Fibroblast of skin of left quadriceps (primary cell): ENCODE results near the gene TAMALIN.

ENCODE experiments used
- DNase-seq, 2 experiments: peaks; one replicate each; pipeline ENCODE4 v3.0.0-alpha.2; 2013; ENCODE audit warnings: low read depth in 2 of 2

Gene TAMALIN

DNA sequence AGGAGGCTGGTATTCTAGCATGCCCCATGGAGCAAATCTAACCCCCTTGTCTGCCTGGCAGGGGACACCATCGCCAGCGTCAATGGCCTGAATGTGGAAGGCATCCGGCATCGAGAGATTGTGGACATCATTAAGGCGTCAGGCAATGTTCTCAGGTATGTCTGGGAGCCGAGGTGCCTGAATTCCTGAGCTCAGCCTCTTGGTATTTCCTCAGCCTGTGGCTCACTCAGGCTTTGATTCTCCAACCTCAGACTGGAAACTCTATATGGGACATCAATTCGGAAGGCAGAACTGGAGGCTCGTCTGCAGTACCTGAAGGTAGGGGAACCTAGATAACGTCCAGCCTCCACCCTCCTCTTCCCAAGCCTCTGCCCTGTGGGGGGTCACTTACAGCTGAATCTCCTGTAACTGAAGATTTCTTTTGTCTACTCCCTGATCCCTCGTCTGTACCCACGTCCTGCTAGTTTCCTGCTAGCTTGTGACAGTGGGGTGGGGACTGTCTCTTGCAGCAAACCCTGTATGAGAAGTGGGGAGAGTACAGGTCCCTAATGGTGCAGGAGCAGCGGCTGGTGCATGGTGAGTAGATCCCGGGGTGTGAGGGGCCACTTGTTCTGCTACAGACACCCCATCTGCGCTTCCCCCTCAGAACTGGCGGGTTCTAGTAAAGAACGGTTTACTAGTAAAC lies 7.0 kb downstream of the TAMALIN start:
- DNase-seq: no peak

DNA sequence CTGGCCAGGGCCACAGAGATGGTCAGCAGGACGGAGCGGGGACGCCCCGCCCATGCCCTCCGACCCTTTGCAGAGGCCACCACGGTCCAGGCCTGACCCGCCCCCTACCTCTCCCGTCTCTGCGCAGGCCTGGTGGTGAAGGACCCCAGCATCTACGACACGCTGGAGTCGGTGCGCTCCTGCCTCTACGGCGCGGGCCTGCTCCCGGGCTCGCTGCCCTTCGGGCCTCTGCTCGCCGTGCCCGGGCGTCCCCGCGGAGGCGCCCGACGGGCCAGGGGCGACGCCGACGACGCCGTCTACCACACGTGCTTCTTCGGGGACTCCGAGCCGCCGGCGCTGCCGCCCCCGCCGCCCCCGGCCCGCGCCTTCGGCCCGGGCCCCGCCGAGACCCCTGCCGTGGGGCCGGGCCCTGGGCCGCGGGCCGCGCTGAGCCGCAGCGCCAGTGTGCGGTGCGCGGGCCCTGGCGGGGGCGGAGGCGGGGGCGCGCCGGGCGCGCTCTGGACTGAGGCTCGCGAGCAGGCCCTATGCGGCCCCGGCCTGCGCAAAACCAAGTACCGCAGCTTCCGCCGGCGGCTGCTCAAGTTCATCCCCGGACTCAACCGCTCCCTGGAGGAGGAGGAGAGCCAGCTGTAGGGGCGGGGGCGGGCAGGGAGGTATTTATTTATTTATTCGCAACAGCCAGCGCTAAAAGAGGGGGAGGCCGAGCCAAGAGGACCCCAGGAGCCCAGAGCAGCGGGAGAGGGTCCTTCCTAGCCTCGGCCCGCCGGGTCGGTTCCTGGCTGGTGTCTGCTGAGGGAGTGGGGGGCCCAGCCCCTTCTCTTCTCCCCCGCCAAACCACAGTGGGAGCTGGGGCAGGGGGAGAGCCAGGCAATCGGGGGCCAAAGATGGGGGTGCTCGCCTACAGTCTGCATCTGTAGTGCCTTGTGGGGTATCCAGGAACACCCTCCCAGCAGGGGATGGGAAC lies 8.1 kb downstream of the TAMALIN start:
- DNase-seq: no peak

DNA sequence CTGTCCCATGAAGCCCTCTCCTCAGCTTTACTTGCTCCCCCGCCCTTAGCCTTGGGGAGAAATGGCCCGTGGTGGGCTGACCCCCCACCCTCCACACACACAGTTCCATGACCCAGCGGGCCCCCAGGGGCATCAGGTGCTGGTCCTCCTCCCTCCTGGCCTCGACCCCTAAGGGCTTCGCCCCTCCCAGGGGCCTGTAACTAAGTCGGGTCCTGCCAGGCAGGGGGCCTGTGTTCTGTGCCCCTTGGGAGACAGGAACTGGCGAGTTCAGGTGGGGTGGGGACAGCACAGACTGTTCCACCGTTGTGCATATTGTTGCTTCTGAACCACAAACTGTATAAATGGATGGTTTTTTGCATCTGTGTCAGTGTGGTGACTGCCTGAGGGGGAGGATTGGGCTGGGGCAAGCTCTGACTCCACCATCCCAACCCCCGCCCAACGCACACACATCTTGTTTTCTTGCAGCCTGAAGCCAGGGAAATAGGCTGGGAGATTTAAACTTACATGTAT lies 8.8 kb downstream of the TAMALIN start:
- DNase-seq: no peak

- no peak for DNase-seq
These were observed 11.8 kb downstream of the TAMALIN start for GRCh38 chr12:52018433-52019112.

GRCh38 chr12:52019113-52019770 lies 12.5 kb downstream of the TAMALIN start:
- no peak for DNase-seq

GRCh38 chr12:52020539-52021336 lies 14.0 kb downstream of the TAMALIN start:
- no peak for DNase-seq

DNA sequence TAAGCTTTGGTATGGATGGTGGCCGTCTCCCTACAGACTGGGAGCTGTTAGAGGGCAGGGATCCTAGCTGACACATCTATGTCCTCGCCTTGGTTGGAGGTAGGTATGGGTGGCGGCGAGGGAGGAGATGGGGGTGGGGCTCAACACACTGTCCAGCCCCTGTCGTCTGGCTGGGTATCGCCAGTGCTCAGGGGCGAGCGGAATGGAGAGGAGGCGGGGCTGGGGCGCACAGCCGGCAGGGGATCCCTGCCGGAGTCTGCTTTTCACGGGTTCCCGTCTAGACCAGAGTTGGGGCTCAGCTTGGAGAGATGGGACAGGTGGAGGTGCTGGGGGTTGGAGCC lies 16.1 kb downstream of the TAMALIN start:
- DNase-seq: no peak

DNA sequence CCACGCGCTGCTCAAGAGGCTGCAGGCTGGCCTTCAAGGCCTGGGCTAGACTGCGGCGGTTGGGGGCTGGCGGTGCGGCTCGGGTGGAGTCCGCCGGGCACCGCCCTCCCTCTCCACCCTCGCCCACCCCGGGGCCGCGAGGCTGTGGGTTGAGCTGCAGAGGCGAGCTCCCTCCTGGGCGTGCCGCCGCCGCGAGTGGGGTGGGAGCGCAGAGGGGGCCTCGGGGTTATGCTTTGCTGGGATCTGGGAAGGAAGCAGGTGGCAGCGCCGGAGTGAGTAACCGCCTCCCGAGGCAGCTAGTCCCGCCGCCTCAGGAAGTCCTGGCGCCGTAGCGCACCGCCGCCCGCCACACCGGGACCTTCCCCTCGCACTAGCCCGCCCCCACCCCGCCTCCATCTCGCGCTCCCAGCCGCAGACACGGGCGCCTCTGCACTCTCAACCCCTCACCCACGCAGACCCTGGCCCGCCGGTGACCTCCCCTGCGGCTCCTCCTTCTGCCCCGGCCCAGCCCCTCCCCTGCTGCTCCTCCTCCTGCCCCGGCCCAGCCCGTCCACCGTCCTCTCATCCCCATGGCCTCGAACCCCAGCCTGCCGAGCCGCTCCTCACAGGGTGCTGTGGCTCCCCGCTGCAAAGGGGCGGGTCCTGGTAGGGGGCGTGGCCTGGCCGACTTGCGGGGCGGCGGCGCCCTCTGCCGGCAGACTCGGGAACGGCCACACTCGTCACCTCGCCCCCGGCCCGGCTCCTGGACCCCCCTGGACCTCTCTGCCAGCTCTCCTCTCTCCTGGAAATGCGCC lies 16.6 kb downstream of the TAMALIN start:
- DNase-seq: no peak

- no peak for DNase-seq
These were observed 17.4 kb downstream of the TAMALIN start for GRCh38 chr12:52023976-52024688.

DNA sequence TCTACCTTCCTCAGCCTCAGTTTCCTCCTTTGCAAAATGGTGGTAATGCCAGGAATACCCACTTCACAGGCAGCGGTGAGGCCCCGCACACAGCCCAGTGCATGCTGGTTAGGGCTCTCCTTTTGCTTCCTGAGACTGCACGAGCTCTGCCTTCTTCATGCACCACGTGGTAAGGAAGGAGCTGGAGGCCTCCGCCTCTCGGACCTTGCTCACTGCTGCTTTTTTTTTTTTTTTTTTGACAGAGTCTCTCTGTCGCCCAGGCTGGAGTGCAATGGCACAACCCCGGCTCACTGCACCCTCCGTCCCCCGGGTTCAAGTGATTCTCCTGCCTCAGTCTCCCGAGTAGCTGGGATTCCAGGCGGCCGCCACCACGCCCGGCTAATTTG lies 18.1 kb downstream of the TAMALIN start:
- no peak for DNase-seq

DNA sequence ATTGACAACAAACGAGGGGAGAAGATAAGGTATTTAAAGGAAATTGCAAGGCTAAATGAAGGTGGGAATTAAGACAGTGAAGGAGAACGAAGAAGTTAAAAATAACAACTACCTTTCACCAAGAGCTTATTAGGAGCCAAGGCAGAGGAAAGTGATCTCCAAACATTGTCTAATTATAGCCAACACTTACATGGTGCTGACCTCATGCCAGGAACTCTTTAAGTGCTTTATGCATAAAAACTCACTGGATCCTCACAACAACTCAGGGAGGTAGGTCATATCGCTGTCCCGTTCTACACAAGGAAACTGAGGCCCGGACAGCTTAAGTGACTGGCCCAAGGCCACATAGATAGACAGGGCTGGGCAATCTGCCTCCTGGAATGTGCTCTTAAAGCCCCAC lies 19.5 kb downstream of the TAMALIN start:
- DNase-seq: no peak

DNA sequence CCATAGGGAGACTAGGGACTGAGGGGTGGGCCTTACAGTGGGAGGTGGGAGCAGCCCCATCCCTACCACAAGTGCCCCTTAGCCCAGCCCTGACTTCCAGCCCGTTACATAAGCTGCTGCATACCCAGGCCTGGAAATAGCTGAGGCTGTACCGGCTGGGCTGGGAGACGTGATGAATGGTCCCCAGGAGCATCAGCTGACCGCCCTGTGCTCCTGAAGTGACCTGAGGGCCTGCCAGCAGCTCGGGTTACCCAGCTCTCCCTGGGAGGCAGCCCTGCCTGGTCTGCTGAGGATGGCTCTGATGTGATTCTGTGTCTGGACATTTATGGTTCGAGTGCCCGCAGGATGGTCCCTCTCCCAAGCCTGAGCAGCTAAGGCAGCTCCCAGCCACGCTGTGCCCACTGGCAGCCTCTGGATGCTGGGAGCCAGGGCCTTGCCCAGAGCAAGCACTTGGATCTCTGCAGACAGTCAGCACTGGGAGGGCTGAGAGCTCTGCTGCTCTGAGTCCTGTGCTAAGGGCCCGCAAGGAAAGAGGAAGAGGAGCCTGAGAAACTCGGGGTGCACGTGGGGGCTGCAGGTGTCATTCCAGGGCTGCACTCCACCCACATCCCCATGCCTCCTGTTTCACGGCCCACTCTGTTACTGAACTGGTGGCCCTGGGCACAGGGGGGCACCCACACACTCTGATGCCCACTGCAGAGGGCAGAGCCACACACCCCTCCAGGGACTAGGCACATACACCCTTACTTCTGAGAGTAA lies 20.5 kb downstream of the TAMALIN start:
- DNase-seq: no peak

DNA sequence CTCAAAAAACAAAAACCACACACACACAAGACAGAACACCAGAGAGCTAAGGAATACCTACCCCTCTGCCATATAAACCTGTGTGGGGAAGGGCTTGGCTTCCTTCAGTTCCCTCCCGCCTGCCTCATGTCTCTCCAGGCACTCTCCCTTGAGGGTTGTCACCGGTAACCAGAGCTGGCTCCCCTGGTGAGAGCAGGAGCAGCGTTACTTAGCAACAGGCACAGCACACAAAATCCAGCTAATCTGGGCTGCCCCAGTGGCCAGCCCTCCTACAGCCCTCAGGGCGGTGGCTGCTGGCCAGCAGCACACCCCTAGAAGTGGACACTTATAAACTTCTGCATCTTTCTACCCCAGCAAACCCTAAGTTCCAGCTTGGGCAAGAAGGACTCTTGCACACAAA lies 22.9 kb downstream of the TAMALIN start:
- DNase-seq: no peak

- DNase-seq: no peak
These were observed 25.7 kb downstream of the TAMALIN start for GRCh38 chr12:52032446-52032803.

GRCh38 chr12:52032804-52033445 lies 26.2 kb downstream of the TAMALIN start:
- DNase-seq: peak; percentile 86

GRCh38 chr12:52033446-52034140 lies 26.8 kb downstream of the TAMALIN start:
- no peak for DNase-seq

DNA sequence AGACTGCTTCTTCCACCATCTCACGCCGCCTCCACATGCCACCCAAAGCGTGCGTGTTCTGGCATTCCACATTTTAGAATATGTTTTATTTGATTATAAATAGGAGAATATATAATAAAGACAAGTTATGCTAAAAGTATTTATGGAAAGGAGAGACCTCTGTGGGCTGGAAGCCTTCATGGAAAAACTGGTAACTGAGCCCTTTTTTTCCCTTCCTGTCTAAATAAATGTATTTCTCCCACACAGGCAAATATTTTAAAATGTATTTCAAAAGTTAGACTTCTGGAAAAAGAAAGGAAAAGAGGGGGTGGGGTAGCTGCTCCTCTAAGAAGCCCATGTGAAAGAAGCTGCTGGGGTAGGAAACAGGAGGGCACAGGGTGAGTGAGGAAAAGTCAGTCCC lies 28.4 kb downstream of the TAMALIN start:
- no peak for DNase-seq

- DNase-seq: no peak
These were observed 29.2 kb downstream of the TAMALIN start for GRCh38 chr12:52035926-52036325.
